K562 (cell line): ENCODE data around the gene DNAH10.

ENCODE experiments used
- CTCF ChIP-seq, 3 experiments: IDR thresholded peaks in 2 of 3; conservative IDR thresholded peaks in 1 of 3; 2 replicates each; pipeline ENCODE4 v1.5.1; 2011 to 2012; ENCODE audit warnings: low read length in 3 of 3, mild to moderate bottlenecking in 3 of 3, control low read depth in 2 of 3, improper control_type of control experiment in 1 of 3, inconsistent platforms in 1 of 3, low read depth in 1 of 3, mixed read lengths in 1 of 3, moderate library complexity in 1 of 3; ENCODE audit not compliant: insufficient read depth in 2 of 3
- MTA1 ChIP-seq: fragments of 450-650 bp; IDR thresholded peaks from 2 replicates; pipeline ENCODE4 v1.6.1; 2017; ENCODE audit warnings: borderline replicate concordance
- USF2 ChIP-seq: sonication (generic); formaldehyde crosslinking; IDR thresholded peaks from 2 replicates; pipeline ENCODE4 v1.5.0; 2020; ENCODE audit warnings: missing genetic modification reagents

- TF ChIP-seq CTCF (IDR thresholded peaks at IDR 0.05 in 2 of 3, conservative IDR thresholded peaks at IDR 0.05 in 1 of 3; ENCODE audit: insufficient read depth in 2 of 3, low read depth in 1 of 3, low read length in 3 of 3) = no peak
- TF ChIP-seq USF2 (CRISPR knock-in tag) = no peak
- TF ChIP-seq MTA1 = no peak
Observed at GRCh38 chr12:123971449-123971769, 209.3 kb downstream of the DNAH10 start.
